CD4-positive, alpha-beta T cell treated with Interleukin-10 for 1 hour (primary cell): Measurements from ENCODE around the gene ARHGAP32.

ENCODE experiments used
- DNase-seq: peaks from one replicate; pipeline ENCODE4 v3.0.0-alpha.2; 2020

ARHGAP32 gene

GRCh38 chr11:129102756-129103155, 89.4 kb downstream of the ARHGAP32 start:
- DNase-seq = no peak

GRCh38 chr11:129102225-129102624, 89.9 kb downstream of the ARHGAP32 start:
- no peak for DNase-seq

- DNase-seq = no peak
Measured at GRCh38 chr11:129093283-129093682, 98.8 kb downstream of the ARHGAP32 start.

- DNase-seq = no peak
Measured at GRCh38 chr11:129090056-129090455, 102.1 kb downstream of the ARHGAP32 start.

GRCh38 chr11:129089279-129089678, 102.8 kb downstream of the ARHGAP32 start:
- DNase-seq = no peak

DNA sequence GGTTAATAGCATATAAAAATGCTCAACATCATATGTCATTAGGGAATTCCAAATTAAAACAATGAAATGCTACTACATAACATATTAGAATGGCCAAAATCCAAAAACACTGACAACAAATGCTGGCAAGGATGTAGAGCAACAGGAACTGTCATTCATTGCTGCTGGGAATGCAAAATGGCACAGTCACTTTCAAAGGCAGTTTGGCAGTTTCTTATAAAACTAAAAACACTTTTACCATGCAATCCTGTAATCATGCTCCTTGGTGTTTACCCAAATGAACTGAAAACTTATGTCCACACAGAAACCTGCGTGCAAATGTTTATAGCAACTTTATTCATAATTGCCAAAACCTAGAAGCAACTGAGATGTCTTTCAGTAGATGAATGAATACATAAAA, 105.1 kb downstream of the ARHGAP32 start:
- DNase-seq = no peak

DNA sequence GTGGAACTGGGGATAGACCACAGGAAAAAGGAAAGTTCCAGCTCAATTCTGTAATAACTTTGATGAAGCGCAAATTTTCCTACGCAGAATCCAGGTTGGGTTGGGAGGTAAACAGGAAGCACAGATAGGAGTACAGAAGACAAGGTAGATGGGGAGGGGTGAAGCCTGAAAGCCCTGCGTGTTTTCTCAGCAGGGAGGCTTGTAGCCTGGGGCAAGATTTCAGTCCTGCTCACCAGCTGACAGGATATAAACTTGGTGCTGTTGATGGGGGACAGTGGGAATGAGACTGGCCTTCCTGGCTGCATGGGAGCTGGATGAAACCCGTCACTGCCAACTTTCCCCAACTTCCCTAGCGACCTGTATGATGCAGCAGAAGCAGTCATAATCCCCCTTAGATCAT, 114.9 kb downstream of the ARHGAP32 start:
- no peak for DNase-seq

DNA sequence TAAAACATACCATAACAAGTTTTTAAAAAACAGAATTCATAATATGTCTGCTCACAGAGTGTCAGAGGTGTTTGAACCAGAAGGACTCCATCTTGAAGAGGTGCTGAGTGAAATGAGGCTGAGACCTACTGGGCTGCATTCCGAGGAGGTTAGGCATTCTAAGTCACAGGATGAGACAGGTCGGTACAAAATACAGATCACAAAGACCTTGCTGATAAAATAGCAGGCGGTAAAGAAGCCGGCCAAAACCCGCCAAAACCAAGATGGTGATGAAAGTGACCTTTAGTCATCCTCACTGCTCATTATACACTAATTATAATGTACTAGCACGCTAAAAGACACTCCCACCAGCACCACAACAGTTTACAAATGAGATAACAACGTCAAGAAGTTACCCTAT, 116.4 kb downstream of the ARHGAP32 start:
- DNase-seq = no peak

DNA sequence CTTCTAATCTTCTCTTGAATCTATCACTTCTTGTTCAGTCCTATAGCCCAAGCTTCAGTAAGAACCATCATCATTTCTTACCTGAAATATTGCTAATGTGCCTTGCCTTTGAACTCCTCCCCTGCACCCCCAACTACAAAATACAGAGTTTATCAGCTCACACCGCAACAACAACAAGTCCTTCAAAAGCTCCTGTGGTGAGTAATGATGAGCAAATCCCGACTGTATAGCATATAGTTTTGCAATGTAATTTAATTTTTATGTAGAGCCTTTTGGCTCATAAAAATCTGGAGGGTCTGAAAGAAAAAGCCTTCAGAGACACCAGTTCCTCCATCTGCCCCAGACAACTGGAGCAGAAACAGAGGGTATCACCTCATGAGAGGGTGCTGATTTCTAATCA, 124.7 kb downstream of the ARHGAP32 start:
- DNase-seq = no peak

- no peak for DNase-seq
Measured at GRCh38 chr11:129066229-129066628, 125.9 kb downstream of the ARHGAP32 start.

DNA sequence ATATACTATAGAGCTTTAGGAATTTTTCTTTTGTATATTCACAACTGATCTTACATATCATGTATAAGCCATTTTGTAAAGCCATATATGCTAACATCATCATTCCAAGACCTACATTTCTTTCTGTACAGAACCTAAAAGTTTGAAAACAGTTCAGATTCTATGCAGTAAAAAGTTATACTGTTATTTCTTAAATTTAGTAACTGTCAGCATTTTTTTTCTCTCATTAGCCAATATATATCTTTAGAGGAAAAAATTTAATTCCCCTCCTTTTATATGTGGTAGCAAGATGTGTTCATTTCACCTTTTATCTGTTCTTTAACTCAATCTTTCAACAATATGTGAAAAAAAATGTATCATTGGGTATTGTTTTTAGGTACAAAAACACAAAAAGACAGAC, 129.0 kb downstream of the ARHGAP32 start:
- DNase-seq = no peak

GRCh38 chr11:129061492-129062230, 130.5 kb downstream of the ARHGAP32 start:
- DNase-seq = no peak

DNA sequence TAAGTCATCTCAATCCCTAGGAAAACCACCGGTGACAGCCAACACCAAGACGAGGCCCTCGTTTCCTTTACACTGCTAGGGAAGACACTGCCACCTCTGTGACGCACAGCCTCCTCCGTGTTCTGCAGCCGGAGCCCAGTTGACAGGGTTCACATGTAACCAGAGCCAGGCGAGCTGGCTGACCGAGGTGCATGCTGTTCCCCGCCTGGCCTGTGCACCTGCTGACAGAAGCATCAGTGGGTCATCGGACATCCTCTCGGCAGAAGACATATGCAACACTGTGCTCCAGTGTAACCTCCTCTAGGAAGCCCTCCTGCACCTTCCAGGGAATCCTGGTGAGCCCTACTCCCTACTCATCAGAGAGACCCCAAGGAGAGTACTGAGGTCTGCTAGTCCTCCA, 135.2 kb downstream of the ARHGAP32 start:
- DNase-seq = no peak

DNA sequence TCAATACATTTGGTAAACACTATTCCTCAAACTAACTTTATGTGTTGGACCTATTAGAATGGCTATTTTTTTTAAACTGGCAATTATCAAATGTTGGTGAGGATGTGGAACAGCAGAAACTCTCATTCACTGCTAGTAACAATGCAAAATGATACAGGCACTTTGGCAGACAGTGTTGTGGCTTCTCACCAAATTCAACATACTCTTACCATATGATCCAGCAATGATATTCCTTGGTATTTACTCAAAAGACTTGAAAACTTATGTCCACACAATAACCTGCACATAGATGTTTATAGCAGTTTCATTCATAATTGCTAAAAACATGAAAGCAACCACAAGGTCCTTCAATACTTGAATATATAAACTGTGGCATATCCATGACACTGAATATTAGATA, 136.9 kb downstream of the ARHGAP32 start:
- no peak for DNase-seq

DNA sequence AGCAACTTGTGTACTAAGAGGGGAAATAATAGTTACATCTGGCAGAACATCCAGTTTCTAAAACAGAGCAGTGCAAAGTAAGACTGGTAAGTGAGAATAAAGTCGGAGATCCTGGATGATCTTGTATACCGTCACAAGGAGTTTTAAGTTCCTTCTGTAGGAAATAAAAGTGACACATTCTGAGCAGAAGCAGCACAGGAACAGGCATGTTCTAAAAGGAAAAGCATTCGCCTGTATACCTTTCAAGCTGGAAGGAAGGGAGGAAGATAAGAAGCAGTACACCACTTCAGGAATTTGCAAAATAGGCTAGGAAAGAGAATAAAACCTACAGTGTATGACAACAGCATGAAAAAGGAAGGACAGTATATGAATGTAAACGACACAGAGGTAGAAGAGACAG, 143.2 kb downstream of the ARHGAP32 start:
- no peak for DNase-seq

DNA sequence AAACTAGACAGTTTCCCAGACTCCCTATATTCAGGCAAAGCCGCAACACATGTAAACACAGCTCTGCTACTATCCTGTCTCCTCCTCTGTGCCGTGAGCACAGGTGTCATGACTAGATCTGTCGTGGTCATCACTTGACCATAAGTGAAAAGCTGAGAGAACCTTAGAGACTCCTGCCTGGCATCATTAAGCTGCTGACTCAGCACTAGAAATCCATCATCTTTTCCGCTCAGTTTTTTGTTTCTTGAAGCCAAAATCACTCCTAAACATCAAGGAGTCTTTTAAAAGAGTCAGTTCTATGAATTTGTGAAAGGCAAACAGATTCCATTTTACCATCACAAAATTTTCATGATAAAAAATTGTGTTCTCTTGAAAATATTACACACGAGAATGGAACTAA, 147.0 kb downstream of the ARHGAP32 start:
- DNase-seq = no peak

- DNase-seq = no peak
Measured at GRCh38 chr11:129042503-129042902, 149.6 kb downstream of the ARHGAP32 start.

DNA sequence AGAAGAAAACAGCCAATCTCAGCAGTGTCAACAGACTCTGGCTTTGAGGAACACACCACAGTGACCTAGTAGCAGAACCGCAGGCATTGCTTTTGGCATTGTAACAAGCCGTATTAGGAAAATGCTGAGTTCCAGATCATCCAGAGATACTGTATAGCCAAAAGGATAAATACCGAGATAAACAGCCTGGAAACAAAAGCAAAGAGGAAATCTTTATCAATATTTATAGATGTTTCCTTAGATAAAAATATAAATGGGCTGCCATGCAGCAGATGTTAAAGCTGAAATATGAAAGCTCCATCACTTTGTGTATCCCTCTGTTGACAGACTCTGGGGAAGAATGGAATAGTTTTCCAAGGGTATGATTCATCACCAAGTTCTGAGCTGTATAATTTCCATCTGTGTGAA, 150.5 kb downstream of the ARHGAP32 start:
- no peak for DNase-seq

DNA sequence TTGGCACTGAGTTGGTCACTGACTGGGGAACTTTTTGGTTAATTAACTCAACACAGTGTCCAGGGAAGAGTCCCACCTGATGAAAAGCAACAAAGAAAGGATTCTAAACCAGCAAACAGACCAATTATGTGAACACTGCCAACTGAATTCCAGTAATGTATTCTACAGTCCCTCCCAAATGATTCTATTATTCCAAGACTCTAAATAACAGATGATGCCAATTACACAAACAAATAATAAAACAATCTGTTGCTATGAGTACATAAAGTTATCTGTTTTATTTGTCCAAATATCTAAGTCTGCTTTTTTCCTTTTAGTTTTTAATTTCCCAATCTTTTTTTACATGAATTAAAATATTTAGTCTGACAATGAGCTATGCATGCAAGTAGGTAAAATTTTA, 151.2 kb downstream of the ARHGAP32 start:
- no peak for DNase-seq

DNA sequence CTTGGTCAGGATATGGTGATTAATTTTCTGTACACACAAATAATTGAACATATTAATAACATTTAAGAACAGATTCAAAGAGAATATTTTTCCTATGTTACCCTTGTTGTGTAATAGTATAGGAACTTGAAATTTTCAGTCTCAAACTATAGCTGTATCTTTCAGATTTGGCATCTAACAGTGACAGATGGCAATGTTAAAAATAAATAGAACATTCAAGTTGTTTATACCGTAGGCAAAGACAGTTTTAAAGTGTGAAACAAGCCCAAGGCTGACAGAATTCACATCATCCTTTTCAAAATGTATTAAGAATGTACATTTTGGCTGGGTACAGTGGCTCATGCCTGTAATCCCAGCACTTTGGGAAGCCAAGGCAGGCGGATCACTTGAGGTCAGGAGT, 156.9 kb downstream of the ARHGAP32 start:
- no peak for DNase-seq

DNA sequence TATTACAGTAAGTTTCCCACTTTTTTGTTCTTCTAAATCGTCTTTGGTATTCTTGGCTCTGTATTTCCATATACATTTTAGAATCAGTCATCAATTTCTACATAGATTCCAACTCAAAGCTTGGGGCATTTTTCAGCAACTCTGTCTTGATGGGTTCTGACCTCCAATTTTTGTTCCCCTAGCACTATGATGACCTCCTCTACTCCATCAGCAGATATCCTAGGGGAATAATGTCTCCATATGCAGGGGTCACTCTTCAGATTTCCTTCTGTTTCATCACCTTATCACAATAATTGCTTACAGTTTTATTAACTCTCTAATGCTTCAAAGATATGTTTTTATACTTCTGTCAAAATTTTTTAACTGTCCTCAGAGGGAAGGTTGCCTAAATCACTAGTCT, 158.1 kb downstream of the ARHGAP32 start:
- DNase-seq = no peak

DNA sequence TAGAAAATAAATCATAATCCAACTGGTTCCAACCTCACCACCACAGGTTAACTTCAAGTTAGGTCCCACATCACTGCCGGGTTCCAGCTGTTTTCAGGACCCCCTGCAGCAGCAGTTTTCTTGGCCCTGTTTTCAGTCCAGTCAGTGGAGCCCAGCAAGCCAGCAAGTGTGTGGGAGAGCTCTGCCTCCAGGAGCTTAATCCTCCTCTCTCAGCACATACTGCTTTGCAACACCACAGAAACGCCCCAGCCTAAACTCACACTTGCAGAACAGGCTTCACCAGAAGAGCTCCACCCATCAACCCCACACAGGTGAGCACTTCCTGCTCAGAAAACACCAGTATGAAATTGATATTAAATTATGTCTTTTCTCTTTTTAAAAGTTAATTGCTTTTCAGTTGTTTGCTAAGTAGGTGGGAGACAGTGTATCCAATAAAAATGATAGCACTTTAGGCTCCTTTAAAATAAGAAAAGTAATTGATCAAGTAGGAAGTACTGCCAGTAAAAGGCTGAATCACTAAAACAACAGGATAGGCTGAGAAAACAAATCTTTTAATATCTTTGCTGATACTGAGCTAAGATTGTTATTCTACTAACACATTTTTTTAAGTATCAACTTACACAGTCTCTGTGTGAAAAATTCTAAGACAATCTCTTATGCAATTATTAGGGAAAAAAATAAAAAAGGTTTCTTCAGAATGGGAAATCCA, 168.0 kb downstream of the ARHGAP32 start:
- peak; percentile 9 for DNase-seq

- no peak for DNase-seq
Measured at GRCh38 chr11:129021295-129021694, 170.8 kb downstream of the ARHGAP32 start.

DNA sequence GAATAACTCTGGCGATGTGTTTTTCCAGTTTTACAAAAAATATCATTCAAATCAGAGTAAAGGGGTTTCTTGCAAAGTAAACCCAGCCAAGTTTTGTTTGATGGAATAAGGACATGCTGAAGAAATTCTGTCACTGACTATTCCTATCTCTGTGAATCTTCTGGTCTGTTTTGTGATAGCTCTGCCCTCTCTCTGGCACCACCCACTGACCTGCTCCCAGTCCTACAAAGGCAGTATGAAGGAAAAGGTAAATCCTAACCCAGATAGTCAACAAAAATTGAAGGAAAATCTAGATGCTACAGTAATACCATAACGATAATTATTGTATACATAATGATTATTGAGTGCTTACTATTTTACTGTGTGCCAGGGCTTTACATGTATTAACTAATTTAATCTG, 173.1 kb downstream of the ARHGAP32 start:
- DNase-seq = no peak

DNA sequence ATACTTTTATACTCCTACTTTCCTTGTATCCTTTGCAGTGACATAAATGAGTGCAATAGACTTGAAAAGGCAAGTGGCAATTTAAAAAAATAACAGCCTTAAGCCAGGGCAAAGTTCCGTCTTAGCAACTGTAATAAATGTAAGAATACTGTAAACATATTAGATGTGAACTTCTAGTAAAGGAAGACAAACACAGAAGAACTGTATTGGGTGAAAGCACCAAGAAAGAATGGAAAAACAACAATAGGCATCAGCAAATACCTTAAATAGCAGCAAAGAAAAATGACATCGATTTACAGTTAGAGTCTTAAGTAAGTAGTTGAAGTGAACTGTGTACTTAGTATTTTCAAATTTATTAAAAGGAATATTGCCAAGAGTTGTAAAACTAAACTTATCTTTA, 174.0 kb downstream of the ARHGAP32 start:
- DNase-seq = no peak
